Gastrocnemius medialis (tissue), 4 donors: Measurements from ENCODE around the gene RTP5. TPM values are rescaled to one million over a fixed set of nuclear protein-coding genes. Genes with fewer than 3 reads are reported as not detected.

Source experiments
- ATAC-seq, 2 donors: fragments of 150-250 bp; one replicate each; pipeline ENCODE4 v1.9.1; 2016
- DNase-seq, 2 donors: peaks; one replicate each; pipeline ENCODE4 v3.0.0-alpha.2; 2019
- H3K27ac ChIP-seq, 4 donors: fragments of 200-600 bp; sonication (generic); 1 replicate in 1 of 4; 2 replicates in 3 of 4; pipeline ENCODE4 v1.5.1; 2016 to 2018; ENCODE audit warnings: mild to moderate bottlenecking in 2 of 4, moderate library complexity in 1 of 4
- H3K27me3 ChIP-seq, 3 donors: fragments of 200-600 bp; sonication (generic) in 2 of 3; 1 replicate in 1 of 3; 2 replicates in 2 of 3; pipeline versions ENCODE4 v1.5.1 to v1.6.0; 2016 to 2019; ENCODE audit warnings: mild to moderate bottlenecking in 1 of 3, moderate library complexity in 1 of 3
- H3K36me3 ChIP-seq, 2 donors: fragments of 200-600 bp; sonication (generic) in 1 of 2; one replicate each; pipeline ENCODE4 v1.5.1; 2017 to 2018
- H3K4me1 ChIP-seq, 2 donors: fragments of 200-600 bp; sonication (generic) in 1 of 2; one replicate each; pipeline ENCODE4 v1.5.1; 2016 to 2017; ENCODE audit warnings: mild to moderate bottlenecking in 2 of 2
- H3K4me3 ChIP-seq, 4 donors: fragments of 200-600 bp; sonication (generic) in 3 of 4; 1 replicate in 1 of 4; 2 replicates in 3 of 4; pipeline ENCODE4 v1.5.1; 2016 to 2019; ENCODE audit warnings: mild to moderate bottlenecking in 2 of 4
- H3K9me3 ChIP-seq, 3 donors: fragments of 200-600 bp; sonication (generic) in 2 of 3; 1 replicate in 1 of 3; 2 replicates in 2 of 3; pipeline ENCODE4 v1.5.1; 2016 to 2019
- POLR2A ChIP-seq, 2 donors: fragments of 450-650 bp; IDR thresholded peaks; one replicate each; pipeline ENCODE4 v1.6.1; 2017; ENCODE audit warnings: antibody characterized with exemption in 2 of 2, mild to moderate bottlenecking in 2 of 2, moderate library complexity in 2 of 2
- in situ Hi-C, 4 donors: fragments of 200-750 bp; cut with MboI; loops; one replicate each; pipeline versions ENCODE4 v1.15.0 to v1.8.0; 2017; ENCODE audit warnings: low sequenced_read_pairs in 4 of 4
- intact Hi-C: fragments of 100-400 bp; cut with DNase I; formaldehyde crosslinking; loops from one replicate; pipeline ENCODE4 v1.15.1; 2023; ENCODE audit warnings: low total_unique reads
- total RNA-seq, 4 donors: library from RNA; depleted of rRNA; stranded (reverse); fragments of >200 nt; gene quantifications; one replicate each; pipeline versions ENCODE4 v1.1.0 to v1.2.3, GENCODE V29; 2016
- TF ChIP-seq, protein P1 (sequence below), 5 experiments: fragments of 450-650 bp in 3 of 5; fragments of 200-600 bp in 2 of 5; sonication (generic) in 2 of 5; IDR thresholded peaks in 4 of 5; conservative IDR thresholded peaks in 1 of 5; 1 replicate in 4 of 5; 2 replicates in 1 of 5; pipeline ENCODE4 v1.5.1; 2016 to 2019; ENCODE audit warnings: antibody characterized with exemption in 5 of 5, mild to moderate bottlenecking in 3 of 5, moderate library complexity in 3 of 5

Gene RTP5
- total RNA-seq, 4 donors from 2014 or later = not detected

DNA sequence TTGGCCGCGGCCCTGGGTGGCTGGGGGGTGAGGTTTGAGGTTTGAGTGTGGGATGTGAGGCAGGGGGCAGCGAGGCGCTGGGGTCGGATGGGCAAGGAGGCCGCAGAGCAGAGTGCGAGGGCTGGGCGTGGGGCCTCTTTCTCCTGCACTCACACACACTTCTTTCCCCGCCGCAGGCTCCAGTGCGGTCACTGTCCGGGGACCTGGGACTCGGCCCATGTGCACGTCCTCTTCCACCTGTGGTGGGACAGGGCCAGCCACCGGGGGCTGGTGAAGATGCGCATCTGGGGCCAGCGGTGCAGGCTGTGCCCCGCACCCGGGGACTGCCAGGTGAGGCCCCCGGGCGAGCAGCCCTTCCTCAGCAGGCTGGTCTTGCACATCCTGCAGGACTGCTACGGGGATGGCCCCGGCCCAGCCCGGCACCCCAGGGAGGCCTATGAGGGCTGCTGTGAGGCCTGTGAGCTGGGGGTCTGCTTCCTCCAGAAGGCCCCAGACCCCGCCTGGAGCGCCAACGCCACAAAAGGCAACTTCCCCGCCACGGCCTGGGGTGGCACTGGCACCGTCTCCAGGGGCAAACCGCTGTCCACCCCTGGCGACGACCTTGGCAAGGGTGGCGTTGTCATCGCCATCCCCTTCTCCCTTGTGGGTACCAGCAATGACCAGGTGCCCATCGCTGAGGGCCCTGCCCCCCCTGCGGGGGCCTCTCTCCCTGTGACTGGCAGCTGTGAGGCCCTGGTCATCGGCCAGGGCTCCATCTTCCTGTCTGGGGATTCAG, 2.2 kb downstream of the RTP5 start:
- H3K36me3 ChIP-seq = no peaks in the 10 kb centered on the region
- intact Hi-C loops (no loop called here), in situ Hi-C loops (no loop called here)
- TF ChIP-seq, protein P1, sequence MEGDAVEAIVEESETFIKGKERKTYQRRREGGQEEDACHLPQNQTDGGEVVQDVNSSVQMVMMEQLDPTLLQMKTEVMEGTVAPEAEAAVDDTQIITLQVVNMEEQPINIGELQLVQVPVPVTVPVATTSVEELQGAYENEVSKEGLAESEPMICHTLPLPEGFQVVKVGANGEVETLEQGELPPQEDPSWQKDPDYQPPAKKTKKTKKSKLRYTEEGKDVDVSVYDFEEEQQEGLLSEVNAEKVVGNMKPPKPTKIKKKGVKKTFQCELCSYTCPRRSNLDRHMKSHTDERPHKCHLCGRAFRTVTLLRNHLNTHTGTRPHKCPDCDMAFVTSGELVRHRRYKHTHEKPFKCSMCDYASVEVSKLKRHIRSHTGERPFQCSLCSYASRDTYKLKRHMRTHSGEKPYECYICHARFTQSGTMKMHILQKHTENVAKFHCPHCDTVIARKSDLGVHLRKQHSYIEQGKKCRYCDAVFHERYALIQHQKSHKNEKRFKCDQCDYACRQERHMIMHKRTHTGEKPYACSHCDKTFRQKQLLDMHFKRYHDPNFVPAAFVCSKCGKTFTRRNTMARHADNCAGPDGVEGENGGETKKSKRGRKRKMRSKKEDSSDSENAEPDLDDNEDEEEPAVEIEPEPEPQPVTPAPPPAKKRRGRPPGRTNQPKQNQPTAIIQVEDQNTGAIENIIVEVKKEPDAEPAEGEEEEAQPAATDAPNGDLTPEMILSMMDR (IDR thresholded peaks at IDR 0.05 in 4 of 5, conservative IDR thresholded peaks at IDR 0.05 in 1 of 5) = no peak
- TF ChIP-seq POLR2A (IDR thresholded peaks at IDR 0.05) = no peak
- H3K4me3 ChIP-seq = no peak overlapping the region
- no peak for ATAC-seq
- H3K9me3 ChIP-seq = no peaks in the 10 kb centered on the region
- no peak for DNase-seq
- peaks cover 0 to 7% (median 4%) of the 10 kb centered on the region in 3 donors for H3K27me3 ChIP-seq
- H3K4me1 ChIP-seq = no peaks in the 10 kb centered on the region
- H3K27ac ChIP-seq = no peak overlapping the region

DNA sequence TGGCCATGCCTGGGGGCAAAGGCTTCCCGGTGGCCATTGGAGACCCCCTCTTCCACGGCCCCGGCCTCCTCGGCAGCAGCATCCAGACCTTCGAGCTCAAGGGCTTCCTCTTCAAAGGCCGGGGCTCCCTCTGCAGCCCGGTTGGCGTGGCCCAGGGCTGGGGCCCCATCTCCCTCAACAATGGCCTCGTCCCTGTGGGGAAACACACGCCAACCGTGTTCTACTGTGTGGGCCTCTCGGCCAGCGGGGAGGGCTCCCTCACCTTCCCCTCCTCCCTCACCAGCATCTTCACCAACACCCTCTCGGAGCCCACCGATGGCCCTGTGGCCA, 2.7 kb downstream of the RTP5 start:
- ATAC-seq (no peak), DNase-seq (no peak)
- H3K36me3 ChIP-seq = no peaks in the 10 kb centered on the region
- H3K4me3 ChIP-seq = no peak overlapping the region
- H3K9me3 ChIP-seq = no peaks in the 10 kb centered on the region
- H3K27me3 ChIP-seq = peaks cover 0 to 5% (median 0%) of the 10 kb centered on the region in 3 donors
- no peaks in the 10 kb centered on the region for H3K4me1 ChIP-seq
- H3K27ac ChIP-seq = no peak overlapping the region
- intact Hi-C loops (no loop called here), in situ Hi-C loops (no loop called here)
- TF ChIP-seq, protein P1 (IDR thresholded peaks at IDR 0.05 in 4 of 5, conservative IDR thresholded peaks at IDR 0.05 in 1 of 5) = no peak
- no peak for TF ChIP-seq POLR2A (IDR thresholded peaks at IDR 0.05)

DNA sequence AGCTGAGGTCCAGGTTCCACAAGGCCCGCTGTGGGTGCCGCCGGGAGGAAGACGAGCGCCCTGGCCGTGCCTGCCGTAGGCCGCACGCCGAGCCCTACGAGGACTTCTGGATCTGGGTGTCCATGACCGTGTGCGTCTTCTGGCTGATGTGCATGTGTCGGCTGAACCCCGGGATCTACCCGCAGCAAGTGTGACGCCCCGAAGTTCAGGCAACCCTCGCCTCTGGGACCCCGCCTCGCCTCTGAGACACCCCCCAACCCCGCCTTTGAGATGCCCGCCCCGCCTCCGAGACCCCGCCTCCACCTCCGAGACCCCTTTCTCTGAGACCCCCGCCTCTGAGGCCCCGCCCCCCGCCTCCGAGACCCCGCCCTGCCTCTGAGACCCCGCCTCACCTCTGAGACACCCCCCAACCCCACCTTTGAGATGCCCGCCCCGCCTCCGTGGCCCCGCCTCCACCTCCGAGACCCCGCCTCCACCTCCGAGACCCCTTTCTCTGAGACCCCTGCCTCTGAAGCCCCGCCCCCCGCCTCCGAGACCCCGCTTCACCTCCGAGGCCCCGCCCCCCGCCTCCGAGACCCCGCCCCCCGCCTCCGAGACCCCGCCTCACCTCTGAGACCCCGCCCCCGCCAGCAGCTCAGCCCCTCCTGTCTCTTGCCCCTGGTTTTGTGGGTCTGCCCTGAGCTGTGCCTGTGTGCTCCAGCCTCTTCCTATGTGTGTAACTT, 3.7 kb downstream of the RTP5 start:
- Histone ChIP-seq H3K36me3 (no peaks in the 10 kb centered on the region), H3K9me3 (no peaks in the 10 kb centered on the region), H3K27me3 (no peaks in the 10 kb centered on the region), H3K4me1 (no peaks in the 10 kb centered on the region), H3K27ac (no peak overlapping the region), H3K4me3 (no peak overlapping the region)
- ATAC-seq = no peak
- TF ChIP-seq POLR2A (IDR thresholded peaks at IDR 0.05) = no peak
- TF ChIP-seq, protein P1 (IDR thresholded peaks at IDR 0.05 in 4 of 5, conservative IDR thresholded peaks at IDR 0.05 in 1 of 5) = no peak
- intact Hi-C loops (no loop called here), in situ Hi-C loops (no loop called here)
- no peak for DNase-seq

DNA sequence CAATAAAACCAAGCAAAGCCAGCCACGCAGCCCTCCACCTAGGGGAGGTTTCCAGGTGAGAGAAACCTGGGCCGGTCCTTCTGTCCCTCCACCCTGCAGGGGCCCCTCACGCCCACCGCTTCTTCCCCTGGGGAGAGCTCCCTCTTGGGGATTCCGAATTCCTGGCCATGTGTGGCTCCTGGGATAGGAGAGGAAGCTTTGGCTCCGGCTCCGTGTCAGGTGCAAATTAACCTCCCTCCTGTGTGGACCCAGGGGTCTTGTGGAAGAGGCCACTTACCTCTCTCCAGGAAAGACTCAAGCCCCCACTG, 4.2 kb downstream of the RTP5 start:
- Histone ChIP-seq H3K9me3 (no peaks in the 10 kb centered on the region), H3K27ac (no peak overlapping the region), H3K27me3 (no peaks in the 10 kb centered on the region), H3K4me3 (no peak overlapping the region), H3K36me3 (no peaks in the 10 kb centered on the region), H3K4me1 (no peaks in the 10 kb centered on the region)
- DNase-seq (no peak), ATAC-seq (no peak)
- in situ Hi-C loops (no loop called here), intact Hi-C loops (no loop called here)
- TF ChIP-seq, protein P1 (IDR thresholded peaks at IDR 0.05 in 4 of 5, conservative IDR thresholded peaks at IDR 0.05 in 1 of 5) = no peak
- no peak for TF ChIP-seq POLR2A (IDR thresholded peaks at IDR 0.05)
